ENCODE results near the gene KLHL13.

The KLHL13 gene

GRCh38 chrX:118049713-118050112 is 66.9 kb downstream of the KLHL13 start:
- Histone ChIP-seq H3K4ac (ENCODE audit: low read length) (no peak overlapping the region), H3K23ac (ENCODE audit: low read depth, low read length, poor library complexity) (no peak overlapping the region), H3K4me2 (ENCODE audit: insufficient read depth, low read length, poor library complexity, severe bottlenecking) (no peak overlapping the region), H4K8ac (ENCODE audit: low read depth, low read length) (no peak overlapping the region), H2AK5ac (ENCODE audit: low read depth, low read length) (no peak overlapping the region), H3K4me1 (ENCODE audit: control insufficient read depth in 2 of 2, insufficient read depth in 1 of 2, low read depth in 1 of 2, low read length in 2 of 2) (no peaks in the 10 kb centered on the region), H2BK12ac (ENCODE audit: low read length) (no peak overlapping the region), H3K9me3 (replicated peaks in 1 of 2; ENCODE audit: control insufficient read depth in 2 of 2, insufficient read depth in 1 of 2, low read depth in 1 of 2, low read length in 2 of 2) (no peaks in the 10 kb centered on the region), H3K36me3 (replicated peaks in 1 of 2; ENCODE audit: control insufficient read depth in 2 of 2, insufficient read depth in 2 of 2, low read length in 2 of 2) (no peaks in the 10 kb centered on the region), H4K91ac (ENCODE audit: low read depth, low read length, poor library complexity) (no peak overlapping the region), H2BK120ac (ENCODE audit: low read depth, low read length) (no peak overlapping the region), H3K18ac (ENCODE audit: low read length) (no peak overlapping the region), H2BK15ac (ENCODE audit: low read length) (no peak overlapping the region), H3K14ac (ENCODE audit: low read length) (no peak overlapping the region), H3K4me3 (ENCODE audit: low read length in 2 of 2) (no peak overlapping the region), H3K9ac (ENCODE audit: low read depth, low read length, poor library complexity) (no peak overlapping the region), H3K27ac (replicated peaks; ENCODE audit: low read length) (no peak overlapping the region), H2AFZ (ENCODE audit: low read length) (no peak overlapping the region), H3K27me3 (ENCODE audit: control insufficient read depth in 3 of 3, insufficient read depth in 3 of 3, low read depth in 1 of 3, low read length in 3 of 3) (no peaks in the 10 kb centered on the region), H3K79me1 (ENCODE audit: low read depth, low read length) (no peaks in the 10 kb centered on the region), H2BK5ac (ENCODE audit: low read length) (no peak overlapping the region)
- WGBS, 2 donors (ENCODE audit: extremely low coverage in 2 of 2, insufficient read length in 2 of 2, insufficient replicate concordance in 1 of 2): no CpG with 5 or more reads among the region's 1 CpG
- no peak for DNase-seq (ENCODE audit: low spot score)

GRCh38 chrX:118047446-118048186 is 69.0 kb downstream of the KLHL13 start:
- Histone ChIP-seq H2BK15ac (ENCODE audit: low read length) (no peak overlapping the region), H3K4me2 (ENCODE audit: insufficient read depth, low read length, poor library complexity, severe bottlenecking) (no peak overlapping the region), H3K4me1 (ENCODE audit: control insufficient read depth in 2 of 2, insufficient read depth in 1 of 2, low read depth in 1 of 2, low read length in 2 of 2) (no peaks in the 10 kb centered on the region), H2BK5ac (ENCODE audit: low read length) (no peak overlapping the region), H3K23ac (ENCODE audit: low read depth, low read length, poor library complexity) (no peak overlapping the region), H3K4me3 (ENCODE audit: low read length in 2 of 2) (no peak overlapping the region), H2BK120ac (ENCODE audit: low read depth, low read length) (no peak overlapping the region), H3K18ac (ENCODE audit: low read length) (no peak overlapping the region), H3K27me3 (ENCODE audit: control insufficient read depth in 3 of 3, insufficient read depth in 3 of 3, low read depth in 1 of 3, low read length in 3 of 3) (no peaks in the 10 kb centered on the region), H3K9me3 (replicated peaks in 1 of 2; ENCODE audit: control insufficient read depth in 2 of 2, insufficient read depth in 1 of 2, low read depth in 1 of 2, low read length in 2 of 2) (no peaks in the 10 kb centered on the region), H3K36me3 (replicated peaks in 1 of 2; ENCODE audit: control insufficient read depth in 2 of 2, insufficient read depth in 2 of 2, low read length in 2 of 2) (no peaks in the 10 kb centered on the region), H3K9ac (ENCODE audit: low read depth, low read length, poor library complexity) (no peak overlapping the region), H2BK12ac (ENCODE audit: low read length) (no peak overlapping the region), H3K4ac (ENCODE audit: low read length) (no peak overlapping the region), H2AK5ac (ENCODE audit: low read depth, low read length) (no peak overlapping the region), H4K91ac (ENCODE audit: low read depth, low read length, poor library complexity) (no peak overlapping the region), H2AFZ (ENCODE audit: low read length) (no peak overlapping the region), H4K8ac (ENCODE audit: low read depth, low read length) (no peak overlapping the region), H3K79me1 (ENCODE audit: low read depth, low read length) (no peaks in the 10 kb centered on the region), H3K27ac (replicated peaks; ENCODE audit: low read length) (no peak overlapping the region), H3K14ac (ENCODE audit: low read length) (no peak overlapping the region)
- no peak for DNase-seq (ENCODE audit: low spot score)
- no CpG with 5 or more reads among the region's 4 CpGs for WGBS, 2 donors (ENCODE audit: extremely low coverage in 2 of 2, insufficient read length in 2 of 2, insufficient replicate concordance in 1 of 2)

- Histone ChIP-seq H2BK120ac (ENCODE audit: low read depth, low read length) (no peak overlapping the region), H2BK12ac (ENCODE audit: low read length) (no peak overlapping the region), H3K79me1 (ENCODE audit: low read depth, low read length) (no peaks in the 10 kb centered on the region), H3K9ac (ENCODE audit: low read depth, low read length, poor library complexity) (no peak overlapping the region), H3K4ac (ENCODE audit: low read length) (no peak overlapping the region), H2BK5ac (ENCODE audit: low read length) (no peak overlapping the region), H4K91ac (ENCODE audit: low read depth, low read length, poor library complexity) (no peak overlapping the region), H4K8ac (ENCODE audit: low read depth, low read length) (no peak overlapping the region), H3K4me1 (ENCODE audit: control insufficient read depth in 2 of 2, insufficient read depth in 1 of 2, low read depth in 1 of 2, low read length in 2 of 2) (no peaks in the 10 kb centered on the region), H3K14ac (ENCODE audit: low read length) (no peak overlapping the region), H2AK5ac (ENCODE audit: low read depth, low read length) (no peak overlapping the region), H3K18ac (ENCODE audit: low read length) (no peak overlapping the region), H3K4me3 (ENCODE audit: low read length in 2 of 2) (no peak overlapping the region), H2BK15ac (ENCODE audit: low read length) (no peak overlapping the region), H3K27me3 (ENCODE audit: control insufficient read depth in 3 of 3, insufficient read depth in 3 of 3, low read depth in 1 of 3, low read length in 3 of 3) (no peaks in the 10 kb centered on the region), H3K27ac (replicated peaks; ENCODE audit: low read length) (no peak overlapping the region), H3K23ac (ENCODE audit: low read depth, low read length, poor library complexity) (no peak overlapping the region), H3K9me3 (replicated peaks in 1 of 2; ENCODE audit: control insufficient read depth in 2 of 2, insufficient read depth in 1 of 2, low read depth in 1 of 2, low read length in 2 of 2) (no peaks in the 10 kb centered on the region), H3K4me2 (ENCODE audit: insufficient read depth, low read length, poor library complexity, severe bottlenecking) (no peak overlapping the region), H3K36me3 (replicated peaks in 1 of 2; ENCODE audit: control insufficient read depth in 2 of 2, insufficient read depth in 2 of 2, low read length in 2 of 2) (no peaks in the 10 kb centered on the region), H2AFZ (ENCODE audit: low read length) (no peak overlapping the region)
- no peak for DNase-seq (ENCODE audit: low spot score)
- no CpG with 5 or more reads among the region's 1 CpG for WGBS, 2 donors (ENCODE audit: extremely low coverage in 2 of 2, insufficient read length in 2 of 2, insufficient replicate concordance in 1 of 2)
Measured at GRCh38 chrX:118039591-118039990, 77.0 kb downstream of the KLHL13 start.

DNA sequence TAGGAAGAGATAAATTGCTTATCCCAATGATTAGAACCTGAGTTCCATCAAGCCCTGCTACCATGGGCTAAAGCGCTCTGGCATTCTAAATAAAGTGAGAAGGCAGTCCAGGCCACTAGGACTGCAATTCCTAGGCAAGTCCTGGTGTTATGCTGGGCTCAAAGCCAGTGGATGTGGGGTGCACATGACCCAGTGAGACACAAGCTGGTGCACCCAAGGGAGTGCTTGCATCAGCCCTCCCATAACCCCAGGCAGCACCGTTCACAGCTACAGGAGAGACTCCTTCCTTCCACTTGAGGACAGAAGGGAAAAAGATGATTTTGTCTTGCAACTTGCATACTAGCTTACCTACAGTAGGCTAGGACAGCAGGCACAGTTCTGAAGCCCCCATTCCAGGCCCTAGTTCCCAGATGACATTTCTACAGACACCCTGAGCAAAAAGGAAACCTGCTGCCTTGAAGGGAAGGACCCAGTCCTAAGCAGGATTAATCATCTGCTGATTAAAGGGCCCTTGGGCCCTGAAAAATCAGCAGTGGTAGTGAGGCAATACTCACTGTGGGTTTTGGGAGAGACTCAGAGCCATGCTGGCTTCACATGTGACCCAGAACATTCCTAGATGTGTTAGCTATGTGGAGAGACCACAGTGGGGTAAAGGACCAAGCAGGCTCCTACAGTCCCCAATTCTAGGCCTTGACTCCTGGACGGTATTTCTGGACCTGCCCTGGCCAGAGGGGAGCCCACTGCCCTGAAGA is 77.8 kb downstream of the KLHL13 start:
- WGBS, 2 donors (ENCODE audit: extremely low coverage in 2 of 2, insufficient read length in 2 of 2, insufficient replicate concordance in 1 of 2): no CpG with 5 or more reads among the region's 3 CpGs
- H2BK120ac ChIP-seq (ENCODE audit: low read depth, low read length): no peak overlapping the region
- H2BK5ac ChIP-seq (ENCODE audit: low read length): no peak overlapping the region

More for the DNA sequence above, 77.8 kb downstream of the KLHL13 start:
- Histone ChIP-seq H3K4me2 (ENCODE audit: insufficient read depth, low read length, poor library complexity, severe bottlenecking) (no peak overlapping the region), H2BK12ac (ENCODE audit: low read length) (no peak overlapping the region), H3K79me1 (ENCODE audit: low read depth, low read length) (no peaks in the 10 kb centered on the region), H4K91ac (ENCODE audit: low read depth, low read length, poor library complexity) (no peak overlapping the region), H3K9me3 (replicated peaks in 1 of 2; ENCODE audit: control insufficient read depth in 2 of 2, insufficient read depth in 1 of 2, low read depth in 1 of 2, low read length in 2 of 2) (no peaks in the 10 kb centered on the region), H2BK15ac (ENCODE audit: low read length) (no peak overlapping the region), H3K4me3 (ENCODE audit: low read length in 2 of 2) (no peak overlapping the region), H3K9ac (ENCODE audit: low read depth, low read length, poor library complexity) (no peak overlapping the region), H3K36me3 (replicated peaks in 1 of 2; ENCODE audit: control insufficient read depth in 2 of 2, insufficient read depth in 2 of 2, low read length in 2 of 2) (no peaks in the 10 kb centered on the region), H3K27me3 (ENCODE audit: control insufficient read depth in 3 of 3, insufficient read depth in 3 of 3, low read depth in 1 of 3, low read length in 3 of 3) (no peaks in the 10 kb centered on the region), H2AFZ (ENCODE audit: low read length) (no peak overlapping the region), H4K8ac (ENCODE audit: low read depth, low read length) (no peak overlapping the region), H3K23ac (ENCODE audit: low read depth, low read length, poor library complexity) (no peak overlapping the region), H3K4ac (ENCODE audit: low read length) (no peak overlapping the region), H3K18ac (ENCODE audit: low read length) (no peak overlapping the region), H2AK5ac (ENCODE audit: low read depth, low read length) (no peak overlapping the region), H3K14ac (ENCODE audit: low read length) (no peak overlapping the region), H3K4me1 (ENCODE audit: control insufficient read depth in 2 of 2, insufficient read depth in 1 of 2, low read depth in 1 of 2, low read length in 2 of 2) (no peaks in the 10 kb centered on the region), H3K27ac (replicated peaks; ENCODE audit: low read length) (no peak overlapping the region)
- no peak for DNase-seq (ENCODE audit: low spot score)
